IMR-90 (cell line): ENCODE data around the gene ADISSP. TPM values are rescaled to one million over a fixed set of nuclear protein-coding genes. Genes with fewer than 3 reads are reported as not detected.
A peak's percentile ranks its signal among the peaks of the same experiment; 100 is the strongest.

Experiments used
- ATAC-seq: fragments of 200-7000 bp; cut with Tn5 transposase; 2 replicates; pipeline ENCODE4 v1.9.1; 2020; ENCODE audit warnings: low read depth, mild to moderate bottlenecking, moderate library complexity
- BruUV-seq: library from RNA; stranded (reverse); fragments of 400-500 nt; replicated peaks from 2 replicates; lab custom pipeline; 2021; lab: Mats Ljungman, UMichigan
- CTCF ChIA-PET: fragments of 300-600 bp; formaldehyde crosslinking; extraction: SDS; loops from one replicate; lab custom pipeline; 2021; ENCODE audit warnings: antibody characterized with exemption; lab: Yijun Ruan, JAX
- POLR2A ChIA-PET: fragments of 300-600 bp; sonication (Branson Sonifier 250); formaldehyde crosslinking; loops from one replicate; lab custom pipeline; 2022; ENCODE audit warnings: antibody characterized with exemption; ENCODE audit not compliant: unreplicated experiment; lab: Charles Lee
- DNase-seq: peaks from one replicate; pipeline ENCODE4 v3.0.0; 2013
- H2AFZ ChIP-seq: replicated peaks from 2 replicates; pipeline ENCODE3; 2013; ENCODE audit warnings: low read length, mild to moderate bottlenecking; ENCODE audit not compliant: poor library complexity
- H2AK5ac ChIP-seq: 2 replicates; pipeline ENCODE4 v1.6.1; 2013; ENCODE audit warnings: low read depth, low read length, inconsistent platforms
- H2AK9ac ChIP-seq: replicated peaks from 2 replicates; pipeline ENCODE3; 2013; ENCODE audit warnings: mild to moderate bottlenecking, low read depth, low read length, moderate library complexity; ENCODE audit not compliant: poor library complexity
- H2BK120ac ChIP-seq: 2 replicates; pipeline ENCODE4 v1.6.1; 2013; ENCODE audit warnings: low read depth, low read length, inconsistent platforms
- H2BK15ac ChIP-seq: 3 replicates; pipeline ENCODE4 v1.6.1; 2013; ENCODE audit warnings: low read depth, low read length, inconsistent platforms
- H2BK20ac ChIP-seq: 2 replicates; pipeline ENCODE4 v1.6.1; 2013; ENCODE audit warnings: low read depth, mild to moderate bottlenecking, inconsistent platforms, low read length, moderate library complexity
- H2BK5ac ChIP-seq: 2 replicates; pipeline ENCODE4 v1.6.1; 2013; ENCODE audit warnings: mild to moderate bottlenecking, low read depth, low read length, inconsistent platforms; ENCODE audit not compliant: poor library complexity, severe bottlenecking
- H3K14ac ChIP-seq: replicated peaks from 2 replicates; pipeline ENCODE4 v1.6.1; 2013; ENCODE audit warnings: low read depth, low read length, inconsistent platforms
- H3K18ac ChIP-seq: 2 replicates; pipeline ENCODE4 v1.6.1; 2013; ENCODE audit warnings: low read depth, low read length, control low read depth
- H3K23ac ChIP-seq: 2 replicates; pipeline ENCODE4 v1.6.1; 2013; ENCODE audit warnings: low read depth, low read length, inconsistent platforms
- H3K27ac ChIP-seq: 2 replicates; pipeline ENCODE4 v1.5.1; 2013; ENCODE audit warnings: mild to moderate bottlenecking, control low read depth, low read length; ENCODE audit not compliant: insufficient read depth
- H3K27me3 ChIP-seq: 2 replicates; pipeline ENCODE4 v1.6.1; 2013; ENCODE audit warnings: low read length; ENCODE audit not compliant: control insufficient read depth, insufficient read depth
- H3K36me3 ChIP-seq: 2 replicates; pipeline ENCODE4 v1.6.1; 2013; ENCODE audit warnings: low read length, mixed read lengths; ENCODE audit not compliant: control insufficient read depth, insufficient read depth
- H3K4ac ChIP-seq: 2 replicates; pipeline ENCODE4 v1.6.1; 2013; ENCODE audit warnings: low read depth, low read length, inconsistent platforms
- H3K4me1 ChIP-seq: 2 replicates; pipeline ENCODE4 v1.6.1; 2013; ENCODE audit warnings: low read length, mixed read lengths; ENCODE audit not compliant: control insufficient read depth, insufficient read depth
- H3K4me2 ChIP-seq: 2 replicates; pipeline ENCODE4 v1.6.1; 2013; ENCODE audit warnings: low read depth, mild to moderate bottlenecking, control low read depth, low read length, moderate library complexity
- H3K4me3 ChIP-seq: 2 replicates; pipeline ENCODE4 v1.5.1; 2013; ENCODE audit warnings: low read depth, mild to moderate bottlenecking, control low read depth, low read length, moderate library complexity; ENCODE audit not compliant: insufficient read depth
- H3K56ac ChIP-seq: 2 replicates; pipeline ENCODE4 v1.6.1; 2013; ENCODE audit warnings: low read length, inconsistent platforms; ENCODE audit not compliant: insufficient read depth; ENCODE audit errors: extremely low read depth
- H3K79me1 ChIP-seq, 2 experiments: 2 replicates each; pipeline ENCODE4 v1.6.1; 2013; ENCODE audit warnings: low read length in 2 of 2, inconsistent platforms in 1 of 2, low read depth in 1 of 2
- H3K9ac ChIP-seq: 2 replicates; pipeline ENCODE4 v1.6.1; 2013; ENCODE audit warnings: low read depth, low read length, control low read depth
- H3K9me1 ChIP-seq: 2 replicates; pipeline ENCODE4 v1.6.1; 2013; ENCODE audit warnings: low read length, inconsistent platforms; ENCODE audit not compliant: insufficient read depth
- H3K9me3 ChIP-seq: 2 replicates; pipeline ENCODE4 v1.6.1; 2013; ENCODE audit warnings: low read length; ENCODE audit not compliant: control insufficient read depth, insufficient read depth
- H4K20me1 ChIP-seq: 2 replicates; pipeline ENCODE4 v1.6.1; 2013; ENCODE audit warnings: low read length, inconsistent platforms; ENCODE audit not compliant: insufficient read depth
- H4K5ac ChIP-seq: 2 replicates; pipeline ENCODE4 v1.6.1; 2013; ENCODE audit warnings: mild to moderate bottlenecking, low read depth, low read length, control low read depth
- H4K8ac ChIP-seq, 2 experiments: 2 replicates each; pipeline ENCODE4 v1.6.1; 2013; ENCODE audit warnings: low read depth in 2 of 2, low read length in 2 of 2, control low read depth in 1 of 2, inconsistent platforms in 1 of 2
- H4K91ac ChIP-seq: 2 replicates; pipeline ENCODE4 v1.6.1; 2013; ENCODE audit warnings: low read depth, low read length, inconsistent platforms; ENCODE audit not compliant: insufficient read depth
- NFE2L2 ChIP-seq: fragments of 150-350 bp; IDR thresholded peaks from 2 replicates; pipeline ENCODE4 v1.6.1; 2016; ENCODE audit warnings: low read depth, mild to moderate bottlenecking, low read length
- WGBS, 2 experiments: methylation state at CpG; one replicate each; pipeline versions ENCODE4 v1.1.5 to v1.1.7; 2013; ENCODE audit warnings: missing lambda C conversion rate in 2 of 2; ENCODE audit not compliant: insufficient read length in 1 of 2; ENCODE audit errors: extremely low coverage in 2 of 2; 5-methylcytosine and 5-hydroxymethylcytosine counted together
- dilution Hi-C: fragments of 300-500 bp; cut with HindIII; formaldehyde crosslinking; loops from one replicate; pipeline ENCODE4 v1.14.3; 2018; ENCODE audit warnings: low sequenced_read_pairs; ENCODE audit not compliant: unreplicated experiment
- in situ Hi-C: fragments of 300-500 bp; cut with MboI; formaldehyde crosslinking; loops from 3 replicates; pipeline ENCODE4 v1.14.3; 2019; ENCODE audit warnings: low sequenced_read_pairs, inconsistent platforms, mixed read lengths
- intact Hi-C: fragments of 100-400 bp; cut with micrococcal nuclease; formaldehyde crosslinking; loops from 2 replicates; pipeline ENCODE4 v1.10.0; 2022
- polyA plus RNA-seq, 3 experiments: library from polyadenylated mRNA; depleted of rRNA; stranded (reverse); fragments of >200 nt; gene quantifications; 2 replicates each; pipeline ENCODE4 v1.2.3, GENCODE V29; 2012; ENCODE audit warnings: low replicate concordance in 1 of 3
- total RNA-seq: library from RNA; depleted of rRNA; stranded (reverse); fragments of >200 nt; gene quantifications from 2 replicates; pipeline ENCODE4 v1.2.3, GENCODE V29; 2012

Gene ADISSP
- total and polyA plus RNA-seq, 2 of the 4 experiments (the other 2 are of a cell fraction), result 31.9 to 58.2 TPM

GRCh38 chr20:3763671-3764601 is 3.6 kb downstream of the ADISSP start:
- TF ChIP-seq NFE2L2, result no peak
- no peak overlapping the region for H2BK15ac ChIP-seq
- H3K4me1 ChIP-seq, result peaks cover 9% of the 10 kb centered on the region
- no peaks in the 10 kb centered on the region for H3K27me3 ChIP-seq
- no peak overlapping the region for H3K27ac ChIP-seq
- H3K4me2 ChIP-seq, result no peak overlapping the region
- H2AK9ac ChIP-seq, result peak overlapping the region; percentile 55
- no peak overlapping the region for H3K56ac ChIP-seq
- whole genome bisulfite sequencing, 2 experiments, result 97% methylated on average over 7 of the region's 8 CpGs; no CpG with 5 or more reads in 1 of the 2 experiments
- H2BK5ac ChIP-seq, result no peak overlapping the region
- ATAC-seq (no peak), DNase-seq (no peak)
- no peak overlapping the region for H3K14ac ChIP-seq
- dilution Hi-C loops, result no loop called here
- no peak overlapping the region for H3K18ac ChIP-seq
- no peak overlapping the region for H3K4me3 ChIP-seq
- POLR2A ChIA-PET, result no interaction called here
- no peak overlapping the region for H2BK120ac ChIP-seq
- no peak overlapping the region for H3K9ac ChIP-seq
- no peak overlapping the region for H3K23ac ChIP-seq
- intact Hi-C loops, result no loop called here
- no peak overlapping the region for H4K8ac ChIP-seq
- no peak overlapping the region for H4K5ac ChIP-seq
- H3K79me1 ChIP-seq, result peaks cover 16 to 49% of the 10 kb centered on the region in 2 experiments
- CTCF ChIA-PET, result no interaction called here
- H3K9me1 ChIP-seq, result no peaks in the 10 kb centered on the region; the same call in 1 of the 2 replicates
- H4K91ac ChIP-seq, result no peak overlapping the region
- H3K36me3 ChIP-seq, result no peaks in the 10 kb centered on the region; the same call in 1 of the 2 replicates
- no peak overlapping the region for H2BK20ac ChIP-seq
- H4K20me1 ChIP-seq, result peaks cover 9% of the 10 kb centered on the region; the same call in 1 of the 2 replicates
- no peaks in the 10 kb centered on the region for H3K9me3 ChIP-seq
- H2AFZ ChIP-seq, result no peak overlapping the region
- in situ Hi-C loops, result no loop called here
- no TSS peak for BruUV-seq
- H3K4ac ChIP-seq, result no peak overlapping the region
- no peak overlapping the region for H2AK5ac ChIP-seq
